ENCODE data around the gene TMEM151B. TPM values are rescaled to one million over a fixed set of nuclear protein-coding genes. Genes with fewer than 3 reads are reported as not detected.
A peak's percentile ranks its signal among the peaks of the same experiment; 100 is the strongest.

The TMEM151B gene
- total and polyA plus RNA-seq, 9 donors, result 0.09 to 0.48 (median 0.30) TPM

DNA sequence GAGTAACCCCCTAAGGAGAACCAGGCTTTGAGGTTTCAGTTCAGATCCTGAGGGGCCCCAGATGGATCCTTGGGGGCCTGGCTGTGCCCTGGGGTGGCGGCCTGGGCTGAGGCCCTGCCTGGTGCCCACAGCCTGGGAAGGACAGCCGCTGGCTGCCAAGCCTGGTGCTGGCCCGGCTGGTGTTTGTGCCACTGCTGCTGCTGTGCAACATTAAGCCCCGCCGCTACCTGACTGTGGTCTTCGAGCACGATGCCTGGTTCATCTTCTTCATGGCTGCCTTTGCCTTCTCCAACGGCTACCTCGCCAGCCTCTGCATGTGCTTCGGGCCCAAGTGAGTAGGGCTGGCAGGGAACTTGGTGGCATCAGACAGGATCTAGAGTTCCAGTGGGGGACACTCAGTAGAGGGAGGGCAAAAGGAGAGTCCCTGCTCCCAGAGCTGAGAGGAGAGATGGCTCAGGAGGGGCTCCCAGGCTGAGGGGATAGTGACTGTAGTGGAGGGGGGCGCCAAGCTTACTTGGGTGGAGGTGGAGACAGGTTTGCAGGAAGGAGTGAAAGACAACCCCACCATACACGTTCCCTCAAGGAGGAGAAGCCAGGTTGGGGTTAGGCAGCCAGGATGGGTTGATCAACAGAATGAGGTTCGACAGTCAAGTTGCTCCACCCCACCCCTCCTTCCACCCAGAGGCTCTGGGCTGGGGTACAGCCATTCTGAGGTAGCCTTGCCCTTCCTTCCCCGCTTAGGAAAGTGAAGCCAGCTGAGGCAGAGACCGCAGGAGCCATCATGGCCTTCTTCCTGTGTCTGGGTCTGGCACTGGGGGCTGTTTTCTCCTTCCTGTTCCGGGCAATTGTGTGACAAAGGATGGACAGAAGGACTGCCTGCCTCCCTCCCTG is 37.3 kb upstream of the TMEM151B start:
- no peak overlapping the region for H3K27ac ChIP-seq (ENCODE audit: low read length)
- DNase-seq, result no peak
- peaks cover 72% of the 10 kb centered on the region for H3K36me3 ChIP-seq (ENCODE audit: control insufficient read depth, insufficient read depth, low read length)
- H3K27me3 ChIP-seq (ENCODE audit: control insufficient read depth, insufficient read depth, low read length), result no peaks in the 10 kb centered on the region
- 90% methylated on average over 12 of the region's 16 CpGs for WGBS (ENCODE audit: insufficient coverage)
- H3K9me3 ChIP-seq (replicated peaks; ENCODE audit: control insufficient read depth, low read depth, low read length), result no peaks in the 10 kb centered on the region
- H3K4me3 ChIP-seq (ENCODE audit: low read length), result no peak overlapping the region
- H3K4me1 ChIP-seq (ENCODE audit: control insufficient read depth, insufficient read depth, low read length), result peaks cover 49% of the 10 kb centered on the region

DNA sequence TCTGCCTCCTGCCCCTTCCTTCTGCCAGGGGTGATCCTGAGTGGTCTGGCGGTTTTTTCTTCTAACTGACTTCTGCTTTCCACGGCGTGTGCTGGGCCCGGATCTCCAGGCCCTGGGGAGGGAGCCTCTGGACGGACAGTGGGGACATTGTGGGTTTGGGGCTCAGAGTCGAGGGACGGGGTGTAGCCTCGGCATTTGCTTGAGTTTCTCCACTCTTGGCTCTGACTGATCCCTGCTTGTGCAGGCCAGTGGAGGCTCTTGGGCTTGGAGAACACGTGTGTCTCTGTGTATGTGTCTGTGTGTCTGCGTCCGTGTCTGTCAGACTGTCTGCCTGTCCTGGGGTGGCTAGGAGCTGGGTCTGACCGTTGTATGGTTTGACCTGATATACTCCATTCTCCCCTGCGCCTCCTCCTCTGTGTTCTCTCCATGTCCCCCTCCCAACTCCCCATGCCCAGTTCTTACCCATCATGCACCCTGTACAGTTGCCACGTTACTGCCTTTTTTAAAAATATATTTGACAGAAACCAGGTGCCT is 36.6 kb upstream of the TMEM151B start:
- Histone ChIP-seq H3K36me3 (ENCODE audit: control insufficient read depth, insufficient read depth, low read length) (peaks cover 65% of the 10 kb centered on the region), H3K4me3 (ENCODE audit: low read length) (no peak overlapping the region), H3K9me3 (replicated peaks; ENCODE audit: control insufficient read depth, low read depth, low read length) (no peaks in the 10 kb centered on the region), H3K27ac (ENCODE audit: low read length) (peak overlapping the region; percentile 77), H3K4me1 (ENCODE audit: control insufficient read depth, insufficient read depth, low read length) (peaks cover 45% of the 10 kb centered on the region), H3K27me3 (ENCODE audit: control insufficient read depth, insufficient read depth, low read length) (no peaks in the 10 kb centered on the region)
- WGBS (ENCODE audit: insufficient coverage), result 53% methylated on average over 5 of the region's 14 CpGs
- DNase-seq, result no peak

DNA sequence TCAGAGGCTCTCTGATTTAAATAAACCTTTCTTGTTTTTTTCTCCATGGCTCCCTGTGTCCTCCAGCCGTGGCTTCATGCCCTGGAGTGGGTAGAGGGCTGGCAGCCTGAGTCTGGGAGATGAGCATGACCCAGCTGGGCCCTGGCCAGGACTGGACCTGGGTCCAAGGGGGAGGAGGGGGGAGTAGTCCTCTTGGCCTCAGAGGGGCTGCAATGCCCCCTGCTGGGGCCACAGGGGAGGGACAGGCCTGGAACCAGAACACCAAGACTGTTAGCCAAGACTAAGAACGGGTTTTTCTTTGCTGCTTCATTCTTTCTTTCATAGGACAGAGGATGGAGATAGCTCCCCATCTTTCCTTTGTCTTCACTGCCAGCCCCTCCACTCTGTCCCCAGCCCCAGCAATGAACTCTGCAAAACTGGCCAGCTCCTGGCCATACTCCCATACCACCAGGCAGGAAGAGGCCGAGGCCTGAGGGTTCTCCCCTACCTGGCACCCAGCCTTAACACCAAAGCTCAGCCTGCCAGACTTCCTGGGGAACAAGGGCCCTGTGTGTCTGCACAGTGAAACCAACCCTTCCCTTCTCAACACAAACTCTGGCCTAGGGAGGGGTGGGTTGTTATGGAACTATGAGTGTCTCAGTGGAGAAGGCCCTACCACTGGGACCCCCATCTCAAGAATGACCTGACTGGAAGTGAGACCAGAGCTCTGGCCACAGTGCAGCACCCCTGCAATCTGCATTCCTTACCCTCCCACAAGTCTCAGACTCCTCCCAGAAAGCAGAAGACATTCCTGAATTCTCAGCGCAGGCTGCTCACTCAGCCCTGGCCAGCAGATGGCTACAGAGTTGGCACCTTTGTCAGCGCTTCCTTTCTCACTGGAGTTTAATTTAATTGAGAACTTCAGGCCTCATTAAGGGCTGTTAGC is 35.9 kb upstream of the TMEM151B start:
- Histone ChIP-seq H3K4me3 (ENCODE audit: low read length) (no peak overlapping the region), H3K36me3 (ENCODE audit: control insufficient read depth, insufficient read depth, low read length) (peaks cover 58% of the 10 kb centered on the region), H3K27ac (ENCODE audit: low read length) (peak overlapping the region; percentile 77), H3K9me3 (replicated peaks; ENCODE audit: control insufficient read depth, low read depth, low read length) (no peaks in the 10 kb centered on the region), H3K27me3 (ENCODE audit: control insufficient read depth, insufficient read depth, low read length) (no peaks in the 10 kb centered on the region), H3K4me1 (ENCODE audit: control insufficient read depth, insufficient read depth, low read length) (peaks cover 39% of the 10 kb centered on the region)
- peak; percentile 86 for DNase-seq
- WGBS (ENCODE audit: insufficient coverage), result 5% methylated on average over 4 of the region's 5 CpGs

DNA sequence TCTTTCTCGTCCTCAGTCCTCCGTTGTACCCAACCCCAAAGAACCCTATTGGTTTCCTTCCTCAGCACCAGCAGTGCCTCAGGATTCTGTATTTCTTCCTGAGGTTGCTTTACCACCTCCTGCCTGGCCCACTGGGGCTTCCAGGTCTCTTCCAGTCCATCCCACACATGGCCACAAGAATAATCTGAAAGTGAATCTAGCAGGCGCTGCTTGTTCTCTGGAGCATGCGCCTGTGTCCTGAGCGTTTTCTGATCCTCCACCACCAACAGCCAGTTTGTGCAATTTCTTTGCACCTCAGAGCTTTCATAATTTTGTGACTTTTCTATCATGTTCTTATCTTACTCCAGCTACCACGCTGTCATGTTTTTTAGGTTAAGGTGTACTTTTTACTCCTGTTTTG is 35.0 kb upstream of the TMEM151B start:
- H3K4me3 ChIP-seq (ENCODE audit: low read length), result no peak overlapping the region
- H3K9me3 ChIP-seq (replicated peaks; ENCODE audit: control insufficient read depth, low read depth, low read length), result no peaks in the 10 kb centered on the region
- H3K4me1 ChIP-seq (ENCODE audit: control insufficient read depth, insufficient read depth, low read length), result peaks cover 39% of the 10 kb centered on the region
- no peaks in the 10 kb centered on the region for H3K27me3 ChIP-seq (ENCODE audit: control insufficient read depth, insufficient read depth, low read length)
- no peak for DNase-seq
- peaks cover 51% of the 10 kb centered on the region for H3K36me3 ChIP-seq (ENCODE audit: control insufficient read depth, insufficient read depth, low read length)
- no peak overlapping the region for H3K27ac ChIP-seq (ENCODE audit: low read length)
- WGBS (ENCODE audit: insufficient coverage), result 59% methylated on average over 3 of the region's 6 CpGs

DNA sequence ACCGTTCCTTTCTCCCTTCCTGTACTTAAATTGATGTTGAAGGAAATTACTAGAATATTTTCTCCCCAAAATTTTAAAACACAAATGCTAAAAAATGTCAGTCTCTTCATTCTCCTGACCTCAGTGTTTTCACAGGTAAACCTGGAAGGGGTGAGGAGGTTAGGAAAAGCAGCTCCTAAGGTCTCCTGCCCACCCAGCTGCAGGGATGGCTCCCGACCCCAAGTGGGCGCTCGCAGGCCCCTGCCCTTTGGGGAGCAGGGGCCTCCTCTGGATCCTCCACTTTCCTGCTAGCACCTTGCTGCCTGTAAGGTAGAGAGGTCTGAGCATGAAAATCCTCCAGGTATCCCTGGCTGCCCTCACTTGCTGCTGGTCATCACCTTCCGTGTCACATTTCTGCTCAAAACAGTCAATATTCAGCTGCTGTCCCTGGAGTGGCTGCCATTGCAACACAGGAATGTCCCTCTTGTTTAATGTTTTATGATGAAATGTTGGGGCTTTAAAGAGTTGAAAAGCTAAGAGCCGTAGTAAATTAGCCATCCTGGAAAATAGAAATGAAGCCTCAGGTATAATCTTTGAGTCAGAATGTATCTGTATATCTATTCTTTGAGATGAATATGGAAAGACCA is 34.2 kb upstream of the TMEM151B start:
- H3K4me3 ChIP-seq (ENCODE audit: low read length), result no peak overlapping the region
- 100% methylated on average over 1 of the region's 6 CpGs for WGBS (ENCODE audit: insufficient coverage)
- H3K27me3 ChIP-seq (ENCODE audit: control insufficient read depth, insufficient read depth, low read length), result no peaks in the 10 kb centered on the region
- H3K27ac ChIP-seq (ENCODE audit: low read length), result no peak overlapping the region
- no peaks in the 10 kb centered on the region for H3K9me3 ChIP-seq (replicated peaks; ENCODE audit: control insufficient read depth, low read depth, low read length)
- peaks cover 39% of the 10 kb centered on the region for H3K4me1 ChIP-seq (ENCODE audit: control insufficient read depth, insufficient read depth, low read length)
- no peak for DNase-seq
- peaks cover 43% of the 10 kb centered on the region for H3K36me3 ChIP-seq (ENCODE audit: control insufficient read depth, insufficient read depth, low read length)

DNA sequence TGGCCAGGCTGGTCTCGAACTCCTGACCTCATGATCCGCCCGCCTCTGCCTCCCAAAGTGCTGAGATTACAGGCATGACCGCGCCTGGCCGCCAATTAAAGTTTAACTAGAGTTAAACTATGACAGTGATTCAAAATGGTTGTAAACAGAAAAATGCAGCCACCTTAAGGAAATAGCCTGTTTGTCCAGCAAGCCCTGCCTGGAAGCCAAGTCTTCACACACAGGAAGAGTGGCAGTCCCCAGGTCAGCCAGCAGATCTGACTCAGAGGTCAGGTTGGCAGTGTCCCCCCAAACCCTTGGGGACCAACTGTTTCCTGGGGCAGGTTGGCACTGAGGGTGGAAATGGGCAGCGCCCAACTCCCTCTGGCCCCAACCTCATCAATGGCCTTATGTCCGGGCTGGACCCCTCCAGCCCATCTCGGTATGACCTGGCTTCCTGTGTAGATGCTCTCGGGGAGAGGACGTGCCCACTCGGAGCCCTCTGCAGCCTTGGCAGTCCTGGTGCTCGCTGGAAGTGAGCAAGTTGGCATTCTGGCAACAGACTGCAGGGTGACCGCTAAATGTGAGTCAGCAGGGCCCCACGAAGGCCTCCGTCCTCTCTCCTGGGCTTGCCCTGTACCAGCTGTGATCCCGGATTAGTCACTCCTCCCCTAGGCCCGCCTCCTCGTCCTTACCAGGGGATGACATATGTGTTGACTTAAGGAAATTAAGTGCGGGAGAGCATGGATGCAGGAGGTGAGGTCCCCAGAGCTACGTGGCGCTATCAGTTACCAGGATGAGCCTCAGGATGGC is 33.0 kb upstream of the TMEM151B start:
- Histone ChIP-seq H3K27me3 (ENCODE audit: control insufficient read depth, insufficient read depth, low read length) (no peaks in the 10 kb centered on the region), H3K9me3 (replicated peaks; ENCODE audit: control insufficient read depth, low read depth, low read length) (no peaks in the 10 kb centered on the region), H3K36me3 (ENCODE audit: control insufficient read depth, insufficient read depth, low read length) (peaks cover 33% of the 10 kb centered on the region), H3K4me3 (ENCODE audit: low read length) (peak overlapping the region; percentile 73), H3K27ac (ENCODE audit: low read length) (peak overlapping the region; percentile 94), H3K4me1 (ENCODE audit: control insufficient read depth, insufficient read depth, low read length) (peaks cover 39% of the 10 kb centered on the region)
- 50% methylated on average over 12 of the region's 22 CpGs for WGBS (ENCODE audit: insufficient coverage)
- peak; percentile 93 for DNase-seq

DNA sequence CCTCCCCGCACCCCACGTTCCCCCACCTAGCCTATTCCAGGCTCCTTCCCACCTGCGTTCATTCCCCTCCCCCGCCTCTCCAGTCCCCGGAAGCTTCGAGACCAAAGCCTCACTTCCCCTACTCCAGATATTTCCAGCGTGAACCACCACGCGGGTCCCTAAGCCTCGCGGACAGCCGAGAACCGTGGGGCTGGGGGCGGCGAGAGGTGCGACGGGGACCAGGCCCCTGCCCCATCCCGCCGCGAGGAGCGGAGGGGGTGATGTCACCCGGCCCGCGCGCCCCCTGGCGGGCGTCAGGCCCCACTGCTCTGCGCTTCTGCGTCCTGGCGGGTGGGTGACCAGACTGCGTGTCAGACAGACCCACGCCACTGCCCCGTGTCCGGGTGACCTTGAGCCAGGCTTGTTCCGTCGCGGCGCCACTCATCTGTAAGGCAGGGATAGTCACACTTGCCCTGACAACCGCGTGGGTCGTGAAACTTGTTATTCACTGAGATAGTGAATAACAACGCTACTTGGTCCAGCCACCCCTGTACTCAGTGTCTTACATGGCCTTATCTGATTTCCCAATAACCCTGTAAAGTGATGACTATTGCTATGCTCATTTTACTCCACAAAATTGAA is 32.3 kb upstream of the TMEM151B start:
- H3K4me1 ChIP-seq (ENCODE audit: control insufficient read depth, insufficient read depth, low read length), result peaks cover 38% of the 10 kb centered on the region
- H3K9me3 ChIP-seq (replicated peaks; ENCODE audit: control insufficient read depth, low read depth, low read length), result no peaks in the 10 kb centered on the region
- peaks cover 27% of the 10 kb centered on the region for H3K36me3 ChIP-seq (ENCODE audit: control insufficient read depth, insufficient read depth, low read length)
- peak overlapping the region; percentile 73 for H3K4me3 ChIP-seq (ENCODE audit: low read length)
- DNase-seq, result peak; percentile 85
- no peaks in the 10 kb centered on the region for H3K27me3 ChIP-seq (ENCODE audit: control insufficient read depth, insufficient read depth, low read length)
- WGBS (ENCODE audit: insufficient coverage), result 3% methylated on average over 40 of the region's 42 CpGs
- peak overlapping the region; percentile 94 for H3K27ac ChIP-seq (ENCODE audit: low read length)

DNA sequence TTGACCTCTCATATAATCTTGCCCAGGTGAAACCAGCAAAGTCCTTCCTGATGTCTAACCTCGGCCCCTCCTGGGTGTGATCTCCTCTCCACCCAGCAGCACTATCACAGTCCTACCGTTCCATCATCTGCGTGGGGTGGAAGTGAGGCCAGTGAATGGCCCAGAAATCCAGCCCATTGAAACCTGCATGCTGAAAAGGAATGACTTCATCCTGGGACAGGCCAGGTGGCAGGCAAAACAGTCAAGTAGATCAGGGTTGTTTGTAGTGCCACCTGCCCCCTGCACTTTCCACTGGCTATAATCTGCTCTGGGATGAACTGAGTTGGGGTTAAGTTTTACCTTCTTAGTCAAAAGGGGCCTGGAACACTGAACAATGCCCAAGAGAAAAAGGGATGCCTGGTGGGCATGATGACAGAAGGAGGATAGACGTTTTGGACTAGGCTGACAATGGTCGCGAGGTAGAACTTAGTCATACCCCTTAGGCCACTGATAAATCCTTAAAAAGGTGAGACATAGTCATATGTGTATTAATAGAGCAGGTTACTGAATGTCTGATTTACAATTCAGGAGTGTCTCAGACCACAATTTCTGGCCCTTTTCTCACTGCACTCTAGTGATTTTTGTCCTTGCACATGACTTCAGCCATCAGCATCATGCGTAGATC is 31.4 kb upstream of the TMEM151B start:
- 93% methylated on average over 3 of the region's 7 CpGs for WGBS (ENCODE audit: insufficient coverage)
- H3K4me1 ChIP-seq (ENCODE audit: control insufficient read depth, insufficient read depth, low read length), result peaks cover 29% of the 10 kb centered on the region
- no peak for DNase-seq
- H3K4me3 ChIP-seq (ENCODE audit: low read length), result no peak overlapping the region
- H3K27me3 ChIP-seq (ENCODE audit: control insufficient read depth, insufficient read depth, low read length), result no peaks in the 10 kb centered on the region
- no peaks in the 10 kb centered on the region for H3K9me3 ChIP-seq (replicated peaks; ENCODE audit: control insufficient read depth, low read depth, low read length)
- no peak overlapping the region for H3K27ac ChIP-seq (ENCODE audit: low read length)
- peaks cover 19% of the 10 kb centered on the region for H3K36me3 ChIP-seq (ENCODE audit: control insufficient read depth, insufficient read depth, low read length)

All from muscle of leg (tissue), 11 donors.